K562 (cell line): Measurements from ENCODE around the gene VAMP4. TPM values are rescaled to one million over a fixed set of nuclear protein-coding genes. Genes with fewer than 3 reads are reported as not detected.

Experiments
- ATAC-seq: fragments of 200-7000 bp; cut with Tn5 transposase; 3 replicates; pipeline ENCODE4 v1.9.1; 2020; ENCODE audit warnings: moderate library complexity
- BruUV-seq: library from RNA; stranded (reverse); fragments of 400-500 nt; replicated peaks from 2 replicates; lab custom pipeline; 2021; lab: Mats Ljungman, UMichigan
- CTCF ChIA-PET: fragments of 300-600 bp; formaldehyde crosslinking; extraction: SDS; loops from one replicate; lab custom pipeline; 2021; ENCODE audit warnings: low intra/inter-chr PET ratio; lab: Yijun Ruan, JAX
- POLR2A ChIA-PET: fragments of 300-600, 350-650 bp; sonication (Branson Sonifier 250); formaldehyde crosslinking; extraction: SDS; loops from one replicate; lab custom pipeline; 2021; ENCODE audit warnings: antibody characterized with exemption, inconsistent platforms; lab: Yijun Ruan, JAX
- DNase-seq, 4 experiments: peaks; one replicate each; pipeline versions ENCODE4 v3.0.0 to v3.0.0-alpha.2; 2011 to 2018; ENCODE audit warnings: low spot score in 3 of 4, mixed read lengths in 3 of 4; ENCODE audit errors: extremely low read depth in 1 of 4
- FAIRE-seq: peaks from 2 replicates; lab custom pipeline; 2011; peaks lifted over from hg19 to GRCh38; lab: Jason Lieb, UNC
- H2AFZ ChIP-seq: 2 replicates; pipeline ENCODE4 v1.6.0; 2011; ENCODE audit warnings: low read depth, low read length, control low read depth, inconsistent platforms
- H3K27ac ChIP-seq: fragments of 200-600 bp; 3 replicates; pipeline ENCODE4 v1.8.0; 2011; ENCODE audit warnings: low read depth, mild to moderate bottlenecking, control low read depth, inconsistent platforms, low read length, moderate library complexity, mixed read lengths; ENCODE audit errors: extremely low read depth
- H3K27me3 ChIP-seq, 2 experiments: fragments of 300-600 bp in 1 of 2; 2 replicates in 1 of 2; 3 replicates in 1 of 2; pipeline versions ENCODE4 v1.6.0 to v1.8.0; 2011; ENCODE audit warnings: inconsistent platforms in 2 of 2, low read length in 2 of 2, mild to moderate bottlenecking in 1 of 2, mixed read lengths in 1 of 2, moderate library complexity in 1 of 2; ENCODE audit not compliant: control insufficient read depth in 2 of 2, insufficient read depth in 2 of 2
- H3K36me3 ChIP-seq: fragments of 300-600 bp; 3 replicates; pipeline ENCODE4 v1.8.0; 2011; ENCODE audit warnings: mild to moderate bottlenecking, low read length, inconsistent platforms; ENCODE audit not compliant: control insufficient read depth, insufficient read depth
- H3K4me1 ChIP-seq, 2 experiments: fragments of 200-600 bp in 1 of 2; replicated peaks in 1 of 2; 2 replicates in 1 of 2; 3 replicates in 1 of 2; pipeline versions ENCODE4 v1.5.1 to v1.8.0; 2011; ENCODE audit warnings: inconsistent platforms in 2 of 2, low read length in 2 of 2, mild to moderate bottlenecking in 1 of 2, mixed read lengths in 1 of 2, moderate library complexity in 1 of 2; ENCODE audit not compliant: control insufficient read depth in 2 of 2, insufficient read depth in 2 of 2
- H3K4me2 ChIP-seq: 2 replicates; pipeline ENCODE4 v1.6.1; 2011; ENCODE audit warnings: low read length, control low read depth, inconsistent platforms, mixed read lengths; ENCODE audit not compliant: insufficient read depth
- H3K4me3 ChIP-seq: fragments of 200-600 bp; sonication (generic), shearing (Covaris generic); 2 replicates; pipeline ENCODE4 v1.5.1; 2016; ENCODE audit warnings: control low read depth, inconsistent platforms
- H3K79me2 ChIP-seq: fragments of 200-600 bp; 3 replicates; pipeline ENCODE4 v1.8.0; 2011; ENCODE audit warnings: low read length, inconsistent platforms; ENCODE audit not compliant: control insufficient read depth, insufficient read depth
- H3K9ac ChIP-seq, 2 experiments: 2 replicates each; pipeline versions ENCODE4 v1.6.0 to v1.6.1; 2011; ENCODE audit warnings: low read depth in 2 of 2, low read length in 2 of 2, control low read depth in 1 of 2, inconsistent platforms in 1 of 2, mild to moderate bottlenecking in 1 of 2, mixed read lengths in 1 of 2; ENCODE audit not compliant: insufficient read depth in 1 of 2
- H3K9me1 ChIP-seq: one replicate; pipeline ENCODE4 v1.6.0; 2011; ENCODE audit warnings: inconsistent platforms, mild to moderate bottlenecking, low read length, moderate library complexity; ENCODE audit not compliant: control insufficient read depth, insufficient read depth
- H3K9me3 ChIP-seq: replicated peaks from 2 replicates; pipeline ENCODE4 v1.5.1; 2011; ENCODE audit warnings: low read depth, low read length, inconsistent platforms; ENCODE audit not compliant: control insufficient read depth, insufficient read depth
- H4K20me1 ChIP-seq: replicated peaks from 2 replicates; pipeline ENCODE4 v1.6.1; 2011; ENCODE audit warnings: low read length, inconsistent platforms, mixed read lengths; ENCODE audit not compliant: control insufficient read depth, insufficient read depth
- BCL6 ChIP-seq: fragments of 250-450 bp; sonication (Bioruptor Pico); IDR thresholded peaks from 2 replicates; pipeline ENCODE4 v1.4.0; 2020
- FOS ChIP-seq: IDR thresholded peaks from 3 replicates; pipeline ENCODE4 v1.6.1; 2011; ENCODE audit not compliant: insufficient read length; ENCODE audit errors: extremely low read depth
- GTF2B ChIP-seq: IDR thresholded peaks from 2 replicates; pipeline ENCODE4 v1.6.1; 2011; ENCODE audit not compliant: insufficient read length; ENCODE audit errors: extremely low read depth
- HOXB6 ChIP-seq: fragments of 250-450 bp; sonication (Bioruptor Pico); IDR thresholded peaks from 2 replicates; pipeline ENCODE4 v1.5.1; 2022; ENCODE audit warnings: mild to moderate bottlenecking, borderline replicate concordance
- MYBL2 ChIP-seq, 2 experiments: fragments of 450-650 bp in 1 of 2; sonication (generic) in 1 of 2; formaldehyde crosslinking in 1 of 2; IDR thresholded peaks; 2 replicates each; pipeline versions ENCODE4 v1.6.1 to v1.8.1; 2017 to 2022; ENCODE audit warnings: borderline replicate concordance in 1 of 2, inconsistent platforms in 1 of 2, low read depth in 1 of 2, mild to moderate bottlenecking in 1 of 2, missing genetic modification reagents in 1 of 2, moderate library complexity in 1 of 2
- NUFIP1 ChIP-seq: fragments of 450-650 bp; IDR thresholded peaks from 2 replicates; pipeline ENCODE4 v1.6.1; 2018; ENCODE audit not compliant: partially characterized antibody
- PHF8 ChIP-seq: fragments of 200-600 bp; sonication (generic); IDR thresholded peaks from 2 replicates; pipeline ENCODE4 v1.6.1; 2012; ENCODE audit warnings: mixed run types, mild to moderate bottlenecking, inconsistent platforms, low read length, moderate library complexity, borderline replicate concordance
- RREB1 ChIP-seq: fragments of 250-450 bp; sonication (Bioruptor Pico); IDR thresholded peaks from 2 replicates; pipeline ENCODE4 v1.4.0; 2020
- SETDB1 ChIP-seq: IDR thresholded peaks from one replicate; pipeline ENCODE4 v1.6.1; 2012; ENCODE audit warnings: low read length, control low read depth, inconsistent platforms
- SIN3A ChIP-seq, 2 experiments: fragments of 150-350 bp in 1 of 2; IDR thresholded peaks; 2 replicates each; pipeline ENCODE4 v1.6.1; 2011 to 2016; ENCODE audit warnings: borderline replicate concordance in 2 of 2, low read depth in 2 of 2, low read length in 2 of 2, mild to moderate bottlenecking in 2 of 2, moderate library complexity in 2 of 2; ENCODE audit not compliant: control insufficient read depth in 1 of 2
- ZBTB34 ChIP-seq: fragments of 250-450 bp; sonication (Bioruptor Pico); IDR thresholded peaks from 2 replicates; pipeline ENCODE4 v1.8.0; 2021; ENCODE audit warnings: mild to moderate bottlenecking, moderate library complexity
- ZFX ChIP-seq: sonication (generic); formaldehyde crosslinking; IDR thresholded peaks from 2 replicates; pipeline ENCODE4 v1.8.0; 2022; ENCODE audit warnings: mild to moderate bottlenecking, missing genetic modification reagents, moderate library complexity
- ZNF253 ChIP-seq: fragments of 250-450 bp; sonication (Bioruptor Pico); conservative IDR thresholded peaks from 2 replicates; pipeline ENCODE4 v1.6.1; 2021; ENCODE audit warnings: mild to moderate bottlenecking
- ZNF764 ChIP-seq: fragments of 250-450 bp; sonication (Bioruptor Pico); IDR thresholded peaks from 2 replicates; pipeline ENCODE4 v1.4.0; 2020; ENCODE audit warnings: low read depth, mild to moderate bottlenecking, moderate library complexity
- ZNF778 ChIP-seq: fragments of 450-650 bp; formaldehyde crosslinking; IDR thresholded peaks from 2 replicates; pipeline ENCODE4 v1.4.0; 2020; ENCODE audit warnings: mild to moderate bottlenecking, moderate library complexity
- WGBS: fragments of 100-300 bp; shearing (Covaris generic); methylation state at CpG from one replicate; pipeline ENCODE4 v1.1.6; 2016; ENCODE audit warnings: low coverage, mixed read lengths; ENCODE audit not compliant: insufficient coverage; ENCODE audit errors: missing lambda C conversion rate; 5-methylcytosine and 5-hydroxymethylcytosine counted together
- in situ Hi-C: fragments of 300-500 bp; cut with MboI; formaldehyde crosslinking; loops from 4 replicates; pipeline ENCODE4 v1.15.0; 2018; ENCODE audit warnings: inconsistent platforms, mixed read lengths
- intact Hi-C: fragments of 100-400 bp; cut with micrococcal nuclease; formaldehyde crosslinking; loops from 2 replicates; pipeline ENCODE4 v1.14.2; 2022
- polyA plus RNA-seq, 8 experiments: library from polyadenylated mRNA; depleted of rRNA in 4 of 8; stranded (reverse) in 5 of 8; unstranded in 3 of 8; fragments of >200 nt; fragmentation: Nextera tagmentation in 2 of 8; fragmentation: Illumina TruSeq in 1 of 8; extraction: Ambion mirVana in 2 of 8; extraction: Trizol in 1 of 8; gene quantifications; 2 replicates each; pipeline versions ENCODE4 v1.2.1 to v1.2.3, GENCODE V29; 2011 to 2014; ENCODE audit warnings: inconsistent platforms in 1 of 8, missing spikeins in 1 of 8
- total RNA-seq, 7 experiments: library from RNA; depleted of rRNA in 6 of 7; stranded (reverse); fragments of >200 nt in 6 of 7; fragmentation: Illumina TruSeq in 2 of 7; extraction: Trizol in 2 of 7; gene quantifications; 2 replicates each; pipeline versions ENCODE4 v1.2.1 to v1.2.3, GENCODE V29; 2011 to 2021; ENCODE audit warnings: low replicate concordance in 1 of 7

The VAMP4 gene
- total and polyA plus RNA-seq, 9 of the 15 experiments (the other 6 are each of a cell fraction or from before 2014, with no cell fraction given), result 3.3 to 21.4 (median 11.9) TPM

- Histone ChIP-seq H2AFZ (no peak overlapping the region), H3K9ac (no peak overlapping the region), H3K9me3 (no peaks in the 10 kb centered on the region; the same call in 1 of the 2 replicates), H3K9me1 (no peaks in the 10 kb centered on the region), H3K27me3 (no peaks in the 10 kb centered on the region), H3K36me3 (peaks cover 7% of the 10 kb centered on the region; the same call in 2 of the 3 replicates), H3K4me1 (peaks cover 0 to 4% of the 10 kb centered on the region in 2 experiments; a peak in 2 of 5 replicates), H3K79me2 (no peaks in the 10 kb centered on the region), H3K4me3 (no peak overlapping the region), H3K27ac (no peak overlapping the region), H4K20me1 (no peaks in the 10 kb centered on the region), H3K4me2 (no peak overlapping the region)
- DNase-seq (no peak), FAIRE-seq (no peak), ATAC-seq (no peak)
- ChIA-PET POLR2A (interaction anchor here (0.5 to 1.2 kb wide), 2 partner anchors 35 to 64 kb away, joined by 3 read pairs; no protein-coding TSS in a partner anchor), CTCF (no interaction called here)
- intact Hi-C loops, result loop anchor here (10.0 kb wide), 1 partner anchor 233 kb away; the partner anchor contains the start of gene PRRC2C
- in situ Hi-C loops, result no loop called here
- no TSS peak for BruUV-seq
- 91% methylated on average over 1 of the region's 1 CpG for WGBS
- no peak for TF ChIP-seq ZNF764 (CRISPR knock-in tag)
- TF ChIP-seq ZNF778 (CRISPR knock-in tag), result no peak
- no peak for TF ChIP-seq MYBL2 (IDR thresholded peaks at IDR 0.05; ENCODE audit: low read depth)
- TF ChIP-seq MYBL2 (CRISPR knock-in tag; IDR thresholded peaks at IDR 0.05; ENCODE audit: borderline replicate concordance), result no peak
- TF ChIP-seq PHF8, result no peak
- TF ChIP-seq SIN3A (IDR thresholded peaks at IDR 0.05; ENCODE audit: borderline replicate concordance in 2 of 2, control insufficient read depth in 1 of 2, low read depth in 2 of 2, low read length in 2 of 2), result no peak
- no peak for TF ChIP-seq BCL6 (CRISPR knock-in tag)
- no peak for TF ChIP-seq HOXB6 (CRISPR knock-in tag)
- no peak for TF ChIP-seq FOS
- TF ChIP-seq GTF2B, result no peak
- TF ChIP-seq ZFX (CRISPR knock-in tag), result no peak
- no peak for TF ChIP-seq RREB1 (CRISPR knock-in tag)
- TF ChIP-seq NUFIP1, result no peak
- TF ChIP-seq SETDB1, result no peak
- no peak for TF ChIP-seq ZBTB34 (CRISPR knock-in tag)
- TF ChIP-seq ZNF253 (CRISPR knock-in tag), result no peak
Observed at GRCh38 chr1:171718216-171718615, 23.6 kb downstream of the VAMP4 start.
